ENCODE measurements around the gene PAM16. TPM values are rescaled to one million over a fixed set of nuclear protein-coding genes. Genes with fewer than 3 reads are reported as not detected.

Gene PAM16
- total and polyA plus RNA-seq, 9 of the 15 experiments (the other 6 are each of a cell fraction or from before 2014, with no cell fraction given), result 38.7 to 273 (median 79.3) TPM

DNA sequence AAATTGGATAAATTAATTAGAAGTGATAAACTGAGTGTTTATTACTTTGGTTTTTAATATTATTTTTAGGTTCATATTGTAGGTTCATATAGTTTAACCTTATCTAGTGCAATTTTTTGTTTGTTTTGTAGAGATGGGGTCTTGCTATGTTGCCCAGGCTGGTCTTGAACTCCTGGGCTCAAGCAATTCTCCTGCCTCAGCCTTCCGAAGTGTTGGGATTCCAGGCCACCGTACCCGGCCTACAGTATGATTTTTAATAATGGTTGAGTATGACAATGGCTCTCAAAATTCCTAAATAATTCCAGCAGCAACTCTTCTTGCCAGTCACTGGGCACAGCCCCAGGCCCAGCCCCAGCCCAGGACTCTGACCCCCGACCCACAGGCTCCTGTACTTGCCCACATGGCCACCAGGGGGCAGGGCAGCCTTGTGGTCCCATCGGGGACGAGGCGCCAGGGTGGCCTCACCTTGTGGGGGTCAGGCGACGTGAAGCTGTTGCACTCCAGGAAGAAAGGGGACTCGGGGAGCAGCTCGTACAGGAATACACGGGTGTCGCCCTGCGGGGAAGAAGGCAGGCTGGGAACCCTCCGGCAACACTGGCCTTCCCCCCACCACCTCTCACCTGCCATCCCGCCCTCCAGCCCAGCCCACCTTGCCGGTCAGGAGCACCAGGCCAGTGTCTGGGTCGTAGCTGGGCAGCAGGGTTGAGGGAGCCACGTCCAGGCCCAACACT is 7.9 kb upstream of the PAM16 start (continued):
- TF ChIP-seq REST (IDR thresholded peaks at IDR 0.05; ENCODE audit: borderline replicate concordance) (peak; percentile 81), REST (CRISPR knock-in tag; IDR thresholded peaks at IDR 0.05; ENCODE audit: low read depth) (no peak), ARID2 (IDR thresholded peaks at IDR 0.05) (peak; percentile 86), HDAC8 (tag; IDR thresholded peaks at IDR 0.05) (no peak), RBM15 (IDR thresholded peaks at IDR 0.05; ENCODE audit: insufficient read depth, low read length) (no peak), STAT5A (IDR thresholded peaks at IDR 0.05; ENCODE audit: borderline replicate concordance, low read length) (no peak), E2F3 (CRISPR knock-in tag; IDR thresholded peaks at IDR 0.05) (no peak), SRF (CRISPR knock-in tag; IDR thresholded peaks at IDR 0.05) (peak in 1 of 2 experiments; percentile 73; a peak in 1 of 4 replicates), MAZ (CRISPR knock-in tag; conservative IDR thresholded peaks at IDR 0.05 in 1 of 2, IDR thresholded peaks at IDR 0.05 in 1 of 2) (peak in 1 of 2 experiments; percentile 84; a peak in 3 of 4 replicates), RBM22 (IDR thresholded peaks at IDR 0.05; ENCODE audit: low read depth, low read length, poor library complexity, severe bottlenecking) (peak; percentile 38), RBBP5 (IDR thresholded peaks at IDR 0.05; ENCODE audit: borderline replicate concordance, insufficient read depth, low read length, poor library complexity, severe bottlenecking) (no peak), KHSRP (IDR thresholded peaks at IDR 0.05) (no peak), SMC3 (conservative IDR thresholded peaks at IDR 0.05; ENCODE audit: insufficient read depth, low read depth, low read length) (peak; percentile 80), KDM1A (IDR thresholded peaks at IDR 0.05) (no peak)
- TF ChIP-seq, protein P1, sequence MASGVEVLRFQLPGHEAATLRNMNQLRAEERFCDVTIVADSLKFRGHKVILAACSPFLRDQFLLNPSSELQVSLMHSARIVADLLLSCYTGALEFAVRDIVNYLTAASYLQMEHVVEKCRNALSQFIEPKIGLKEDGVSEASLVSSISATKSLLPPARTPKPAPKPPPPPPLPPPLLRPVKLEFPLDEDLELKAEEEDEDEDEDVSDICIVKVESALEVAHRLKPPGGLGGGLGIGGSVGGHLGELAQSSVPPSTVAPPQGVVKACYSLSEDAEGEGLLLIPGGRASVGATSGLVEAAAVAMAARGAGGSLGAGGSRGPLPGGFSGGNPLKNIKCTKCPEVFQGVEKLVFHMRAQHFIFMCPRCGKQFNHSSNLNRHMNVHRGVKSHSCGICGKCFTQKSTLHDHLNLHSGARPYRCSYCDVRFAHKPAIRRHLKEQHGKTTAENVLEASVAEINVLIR (CRISPR knock-in tag; IDR thresholded peaks at IDR 0.05), result no peak
- TF ChIP-seq, protein P2, sequence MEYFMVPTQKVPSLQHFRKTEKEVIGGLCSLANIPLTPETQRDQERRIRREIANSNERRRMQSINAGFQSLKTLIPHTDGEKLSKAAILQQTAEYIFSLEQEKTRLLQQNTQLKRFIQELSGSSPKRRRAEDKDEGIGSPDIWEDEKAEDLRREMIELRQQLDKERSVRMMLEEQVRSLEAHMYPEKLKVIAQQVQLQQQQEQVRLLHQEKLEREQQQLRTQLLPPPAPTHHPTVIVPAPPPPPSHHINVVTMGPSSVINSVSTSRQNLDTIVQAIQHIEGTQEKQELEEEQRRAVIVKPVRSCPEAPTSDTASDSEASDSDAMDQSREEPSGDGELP (CRISPR knock-in tag; IDR thresholded peaks at IDR 0.05; ENCODE audit: borderline replicate concordance), result peak; percentile 61; the same call in 1 of the 2 replicates
- TF ChIP-seq, protein P3, sequence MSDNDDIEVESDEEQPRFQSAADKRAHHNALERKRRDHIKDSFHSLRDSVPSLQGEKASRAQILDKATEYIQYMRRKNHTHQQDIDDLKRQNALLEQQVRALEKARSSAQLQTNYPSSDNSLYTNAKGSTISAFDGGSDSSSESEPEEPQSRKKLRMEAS (CRISPR knock-in tag; IDR thresholded peaks at IDR 0.05), result 0 out of 2 replicates have a peak, but pooled peaks have one; percentile 33

Data from K562 (cell line).